ENCODE data around the gene MECR. TPM values are rescaled to one million over a fixed set of nuclear protein-coding genes. Genes with fewer than 3 reads are reported as not detected.

Gene MECR
- polyA plus RNA-seq, 1 donor (not counting 4 experiments of a cell fraction or from before 2014, with no cell fraction given) = 20.7 TPM

- Histone ChIP-seq H3K4me3 (ENCODE audit: control insufficient read depth in 2 of 3, extremely low read depth in 1 of 3, insufficient read depth in 2 of 3, low read depth in 1 of 3, low read length in 3 of 3) (no peak overlapping the region), H3K9ac (ENCODE audit: control insufficient read depth, extremely low read depth, insufficient read depth, low read length) (no peak overlapping the region), H3K4me2 (ENCODE audit: control insufficient read depth, extremely low read depth, insufficient read depth, low read depth, low read length) (no peak overlapping the region), H3K36me3 (ENCODE audit: control insufficient read depth in 2 of 2, extremely low read depth in 1 of 2, insufficient read depth in 2 of 2, low read length in 2 of 2) (no peaks in the 10 kb centered on the region), H3K9me3 (ENCODE audit: control insufficient read depth, low read depth, low read length) (no peaks in the 10 kb centered on the region), H3K9me1 (ENCODE audit: control insufficient read depth, extremely low read depth, insufficient read depth, low read length) (no peaks in the 10 kb centered on the region), H3K79me2 (ENCODE audit: control insufficient read depth, insufficient read depth, low read length) (no peaks in the 10 kb centered on the region), H3K27ac (ENCODE audit: control insufficient read depth, insufficient read depth, low read length) (no peak overlapping the region), H2AFZ (ENCODE audit: control insufficient read depth, low read length) (no peak overlapping the region), H3K27me3 (ENCODE audit: control insufficient read depth, extremely low read depth, insufficient read depth, low read length) (no peaks in the 10 kb centered on the region), H4K20me1 (ENCODE audit: control insufficient read depth, extremely low read depth, insufficient read depth, low read length) (no peaks in the 10 kb centered on the region), H3K4me1 (ENCODE audit: control insufficient read depth, extremely low read depth, insufficient read depth, low read length) (peaks cover 13% of the 10 kb centered on the region)
- TF ChIP-seq CTCF (optimal IDR thresholded peaks at IDR 0.05 in 1 of 3, IDR thresholded peaks at IDR 0.05 in 1 of 3, conservative IDR thresholded peaks at IDR 0.05 in 1 of 3; ENCODE audit: extremely low read depth in 1 of 3, insufficient read depth in 2 of 3, low read length in 3 of 3) (no peak), EZH2 (IDR thresholded peaks at IDR 0.05; ENCODE audit: low read length) (no peak)
- FAIRE-seq = no peak
- dilution Hi-C loops (cut with MboI; ENCODE audit: extremely low pct_ligation_motif_present, low sequenced_read_pairs) = loop anchor here (25.0 kb wide), 1 partner anchor 117 kb away; no protein-coding TSS in a partner anchor
- no peak for DNase-seq (ENCODE audit: low read depth, low spot score)
Observed at GRCh38 chr1:29245261-29245660, 14.5 kb upstream of the MECR start.

- Histone ChIP-seq H3K79me2 (ENCODE audit: control insufficient read depth, insufficient read depth, low read length) (no peaks in the 10 kb centered on the region), H3K36me3 (ENCODE audit: control insufficient read depth in 2 of 2, extremely low read depth in 1 of 2, insufficient read depth in 2 of 2, low read length in 2 of 2) (no peaks in the 10 kb centered on the region), H3K27ac (ENCODE audit: control insufficient read depth, insufficient read depth, low read length) (no peak overlapping the region), H3K9me3 (ENCODE audit: control insufficient read depth, low read depth, low read length) (no peaks in the 10 kb centered on the region), H4K20me1 (ENCODE audit: control insufficient read depth, extremely low read depth, insufficient read depth, low read length) (no peaks in the 10 kb centered on the region), H3K4me1 (ENCODE audit: control insufficient read depth, extremely low read depth, insufficient read depth, low read length) (peaks cover 9% of the 10 kb centered on the region), H3K9ac (ENCODE audit: control insufficient read depth, extremely low read depth, insufficient read depth, low read length) (no peak overlapping the region), H3K4me3 (ENCODE audit: control insufficient read depth in 2 of 3, extremely low read depth in 1 of 3, insufficient read depth in 2 of 3, low read depth in 1 of 3, low read length in 3 of 3) (no peak overlapping the region), H3K4me2 (ENCODE audit: control insufficient read depth, extremely low read depth, insufficient read depth, low read depth, low read length) (no peak overlapping the region), H3K9me1 (ENCODE audit: control insufficient read depth, extremely low read depth, insufficient read depth, low read length) (no peaks in the 10 kb centered on the region), H3K27me3 (ENCODE audit: control insufficient read depth, extremely low read depth, insufficient read depth, low read length) (no peaks in the 10 kb centered on the region), H2AFZ (ENCODE audit: control insufficient read depth, low read length) (no peak overlapping the region)
- FAIRE-seq (no peak), DNase-seq (ENCODE audit: low read depth, low spot score) (no peak)
- TF ChIP-seq CTCF (optimal IDR thresholded peaks at IDR 0.05 in 1 of 3, IDR thresholded peaks at IDR 0.05 in 1 of 3, conservative IDR thresholded peaks at IDR 0.05 in 1 of 3; ENCODE audit: extremely low read depth in 1 of 3, insufficient read depth in 2 of 3, low read length in 3 of 3) = no peak
- no peak for TF ChIP-seq EZH2 (IDR thresholded peaks at IDR 0.05; ENCODE audit: low read length)
- dilution Hi-C loops (cut with MboI; ENCODE audit: extremely low pct_ligation_motif_present, low sequenced_read_pairs) = loop anchor here (25.0 kb wide), 1 partner anchor 118 kb away; no protein-coding TSS in a partner anchor
Observed at GRCh38 chr1:29243871-29244200, 13.1 kb upstream of the MECR start.

All from keratinocyte (primary cell).